IMR-90 (cell line): Measurements from ENCODE around the gene TRIM17.

Source experiments
- BHLHE40 ChIP-seq: fragments of 150-350 bp; IDR thresholded peaks from 2 replicates; pipeline ENCODE4 v1.6.1; 2016; ENCODE audit warnings: mild to moderate bottlenecking, low read depth, low read length
- CEBPB ChIP-seq: IDR thresholded peaks from 2 replicates; pipeline ENCODE4 v1.6.1; 2012; ENCODE audit warnings: low read depth, low read length, improper control_type of control experiment
- CTCF ChIP-seq: conservative IDR thresholded peaks from 2 replicates; pipeline ENCODE4 v1.5.1; 2012; ENCODE audit warnings: mild to moderate bottlenecking, low read depth, low read length, improper control_type of control experiment
- ELK1 ChIP-seq: fragments of 150-350 bp; IDR thresholded peaks from 2 replicates; pipeline ENCODE4 v1.6.1; 2016; ENCODE audit warnings: low read depth, mild to moderate bottlenecking, low read length, moderate library complexity, borderline replicate concordance
- MAFK ChIP-seq: IDR thresholded peaks from 2 replicates; pipeline ENCODE4 v1.6.1; 2012; ENCODE audit warnings: low read depth, low read length, improper control_type of control experiment
- MAZ ChIP-seq: IDR thresholded peaks from 2 replicates; pipeline ENCODE4 v1.6.1; 2012; ENCODE audit warnings: low read depth, mild to moderate bottlenecking, low read length, improper control_type of control experiment, moderate library complexity, borderline replicate concordance
- POLR2A ChIP-seq: IDR thresholded peaks from 2 replicates; pipeline ENCODE4 v1.6.1; 2012; ENCODE audit warnings: mild to moderate bottlenecking, low read depth, low read length
- RCOR1 ChIP-seq: IDR thresholded peaks from 2 replicates; pipeline ENCODE4 v1.6.1; 2012; ENCODE audit warnings: mild to moderate bottlenecking, low read length, improper control_type of control experiment; ENCODE audit not compliant: insufficient replicate concordance
- SMC3 ChIP-seq: fragments of 150-350 bp; IDR thresholded peaks from 2 replicates; pipeline ENCODE4 v1.6.1; 2016; ENCODE audit warnings: low read depth, mild to moderate bottlenecking, antibody characterized with exemption, low read length, moderate library complexity

GRCh38 chr1:228460821-228461220 is 44.2 kb upstream of the TRIM17 start:
- no peak for TF ChIP-seq CTCF
- no peak for TF ChIP-seq POLR2A
- TF ChIP-seq SMC3, result no peak
- no peak for TF ChIP-seq MAZ
- TF ChIP-seq RCOR1, result no peak
- TF ChIP-seq ELK1, result no peak
- TF ChIP-seq CEBPB, result no peak
- no peak for TF ChIP-seq MAFK
- no peak for TF ChIP-seq BHLHE40
